SJSA1 (cell line): ENCODE results near the gene ILRUN. TPM values are rescaled to one million over a fixed set of nuclear protein-coding genes. Genes with fewer than 3 reads are reported as not detected.
"Not testable (repeated sequence)": the region's sequence is repeated elsewhere in the genome, so short reads cannot be mapped to it uniquely, and the experiment has no call there.

Source experiments
- DNase-seq, 2 experiments: peaks; one replicate each; pipeline ENCODE4 v3.0.0-alpha.2; 2015 to 2020; ENCODE audit warnings: low spot score in 2 of 2, low read depth in 1 of 2
- H3K27ac ChIP-seq: fragments of 250-450 bp; sonication (Bioruptor Pico); 2 replicates; pipeline ENCODE4 v1.5.1; 2020; ENCODE audit warnings: mild to moderate bottlenecking, moderate library complexity
- H3K27me3 ChIP-seq: fragments of 250-450 bp; sonication (Bioruptor Pico); replicated peaks from 2 replicates; pipeline ENCODE4 v1.5.1; 2020; ENCODE audit warnings: mild to moderate bottlenecking, moderate library complexity
- H3K36me3 ChIP-seq: fragments of 250-450 bp; sonication (Bioruptor Pico); 2 replicates; pipeline ENCODE4 v1.5.1; 2020; ENCODE audit warnings: mild to moderate bottlenecking
- H3K4me1 ChIP-seq: fragments of 250-450 bp; sonication (Bioruptor Pico); replicated peaks from 2 replicates; pipeline ENCODE4 v1.6.1; 2021; ENCODE audit warnings: mild to moderate bottlenecking
- H3K4me3 ChIP-seq: fragments of 250-450 bp; sonication (Bioruptor Pico); 2 replicates; pipeline ENCODE4 v1.5.1; 2020; ENCODE audit warnings: mild to moderate bottlenecking
- H3K9me3 ChIP-seq: fragments of 250-450 bp; sonication (Bioruptor Pico); replicated peaks from 2 replicates; pipeline ENCODE4 v1.5.1; 2020; ENCODE audit warnings: mild to moderate bottlenecking
- total RNA-seq: library from RNA; depleted of rRNA; stranded (reverse); fragments of >200 nt; shearing (Covaris generic); gene quantifications from 2 replicates; pipeline ENCODE4 v1.2.3, GENCODE V29; 2014

The ILRUN gene
- total RNA-seq, 1 experiment from 2014 or later: 47.8 TPM

DNA sequence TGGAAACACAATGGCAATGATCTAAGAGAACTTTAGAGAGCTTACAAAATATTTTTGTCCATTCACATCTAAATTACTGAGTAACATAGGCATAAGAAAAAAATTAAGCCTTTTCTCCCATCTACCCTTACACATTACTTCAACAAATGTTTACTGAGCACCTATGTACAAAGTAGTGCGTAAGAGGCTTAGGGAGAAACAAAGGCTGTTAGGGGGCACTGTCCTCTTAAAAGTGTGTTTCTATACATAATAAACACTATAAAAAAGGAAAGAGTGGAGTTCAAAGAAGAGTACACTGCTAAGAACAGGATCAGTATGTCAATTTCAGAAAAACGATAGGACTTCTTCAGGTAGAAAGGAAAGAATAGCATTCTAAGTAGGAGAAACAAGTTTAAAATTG lies 12.2 kb downstream of the ILRUN start:
- Histone ChIP-seq H3K36me3 (0 out of 2 replicates have a peak, but pooled peaks cover 3% of the 10 kb centered on the region), H3K27ac (no peak overlapping the region), H3K4me1 (peaks cover 9% of the 10 kb centered on the region), H3K4me3 (no peak overlapping the region), H3K9me3 (no peaks in the 10 kb centered on the region), H3K27me3 (no peaks in the 10 kb centered on the region)
- no peak for DNase-seq

DNA sequence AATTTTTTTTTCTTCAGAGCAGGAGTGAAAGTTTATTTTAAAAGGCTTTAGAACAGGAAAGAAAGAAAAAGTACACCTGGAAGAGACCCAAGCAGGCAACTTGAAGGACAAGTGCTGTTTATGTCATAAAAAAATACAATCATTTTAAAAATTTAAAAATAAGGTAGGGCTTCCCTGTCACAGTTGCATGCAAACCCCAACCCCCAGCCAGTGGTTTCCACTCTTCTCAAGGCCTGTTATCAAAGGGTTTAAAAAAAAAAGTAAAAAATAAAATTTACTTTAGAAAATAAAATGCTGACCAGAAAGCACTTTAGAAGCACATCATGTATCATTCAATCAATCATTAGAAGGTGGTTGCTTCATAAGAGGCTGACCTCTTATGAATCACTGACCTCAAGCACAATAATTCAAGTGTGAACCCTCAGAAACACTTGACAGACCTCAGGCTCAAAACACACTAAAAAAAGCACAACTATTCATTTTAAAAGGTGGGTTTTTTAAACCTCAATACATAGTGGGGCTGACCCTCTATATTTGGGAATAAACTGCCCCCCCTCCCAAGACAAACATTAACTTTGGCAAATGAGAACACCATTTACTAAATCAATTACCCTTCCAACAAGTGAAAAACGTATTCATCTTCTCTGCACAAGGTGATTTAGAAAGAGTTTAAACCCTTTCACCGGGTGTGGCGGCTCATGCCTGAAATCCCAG lies 15.6 kb downstream of the ILRUN start:
- no peaks in the 10 kb centered on the region for H3K27me3 ChIP-seq
- H3K9me3 ChIP-seq: no peaks in the 10 kb centered on the region
- H3K27ac ChIP-seq: no peak overlapping the region
- no peaks in the 10 kb centered on the region for H3K36me3 ChIP-seq
- H3K4me3 ChIP-seq: no peak overlapping the region
- H3K4me1 ChIP-seq: peaks cover 10% of the 10 kb centered on the region
- DNase-seq: no peak

DNA sequence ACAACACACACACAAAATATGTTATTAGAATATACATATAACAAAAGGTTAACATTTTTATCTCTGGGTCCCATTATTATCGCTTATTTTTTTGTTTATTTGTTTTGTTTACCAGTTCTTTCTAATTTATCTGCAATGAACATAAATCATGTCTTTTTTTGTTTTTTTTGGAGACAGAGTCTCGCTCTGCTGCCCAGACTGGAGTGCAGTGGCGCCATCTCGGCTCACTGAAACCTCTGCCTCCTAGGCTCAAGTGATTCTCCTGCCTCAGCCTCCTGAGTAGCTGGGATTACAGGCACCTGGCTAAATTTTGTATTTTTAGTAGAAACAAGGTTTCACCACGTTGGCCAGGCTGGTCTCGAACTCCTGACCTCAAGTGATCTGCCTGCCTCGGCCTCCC lies 16.3 kb downstream of the ILRUN start:
- H3K4me3 ChIP-seq, H3K36me3 ChIP-seq, H3K27ac ChIP-seq, H3K9me3 ChIP-seq, H3K27me3 ChIP-seq, DNase-seq: not testable (repeated sequence)
- peaks cover 10% of the 10 kb centered on the region for H3K4me1 ChIP-seq

DNA sequence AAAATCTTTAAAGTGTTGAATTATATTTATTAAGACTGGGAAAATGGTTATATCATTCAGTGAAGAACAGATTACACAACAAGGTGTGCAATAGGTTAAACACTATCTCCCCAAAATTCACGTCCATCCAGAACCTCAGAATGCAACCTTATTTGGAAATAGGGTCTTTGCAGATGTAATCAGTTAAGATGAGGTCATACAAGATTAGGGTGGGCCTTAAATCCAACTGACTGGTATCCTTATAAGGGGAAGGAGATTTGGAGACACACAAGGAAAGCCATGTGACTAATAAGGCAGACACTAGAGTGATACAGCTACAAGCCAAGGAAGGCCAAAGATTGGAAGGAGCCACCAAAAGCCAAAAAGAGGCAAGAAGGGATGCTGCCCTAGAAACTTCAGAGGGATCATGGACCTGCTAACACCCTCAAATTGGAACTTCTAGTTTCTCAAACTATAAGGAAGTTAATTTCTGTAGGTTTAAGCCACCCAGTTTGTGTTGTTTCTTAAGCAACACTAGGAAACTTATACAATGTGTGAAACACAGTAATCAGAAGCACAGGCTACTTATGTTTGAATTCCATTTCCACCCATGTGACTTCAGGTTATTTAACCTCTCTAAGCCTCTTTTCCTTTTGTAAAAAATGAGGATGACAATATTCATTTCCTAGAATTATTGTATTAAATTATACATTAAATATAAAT lies 16.9 kb downstream of the ILRUN start:
- H3K9me3 ChIP-seq: no peaks in the 10 kb centered on the region
- no peak overlapping the region for H3K4me3 ChIP-seq
- no peaks in the 10 kb centered on the region for H3K36me3 ChIP-seq
- H3K4me1 ChIP-seq: peaks cover 10% of the 10 kb centered on the region
- no peak overlapping the region for H3K27ac ChIP-seq
- no peak for DNase-seq
- no peaks in the 10 kb centered on the region for H3K27me3 ChIP-seq

DNA sequence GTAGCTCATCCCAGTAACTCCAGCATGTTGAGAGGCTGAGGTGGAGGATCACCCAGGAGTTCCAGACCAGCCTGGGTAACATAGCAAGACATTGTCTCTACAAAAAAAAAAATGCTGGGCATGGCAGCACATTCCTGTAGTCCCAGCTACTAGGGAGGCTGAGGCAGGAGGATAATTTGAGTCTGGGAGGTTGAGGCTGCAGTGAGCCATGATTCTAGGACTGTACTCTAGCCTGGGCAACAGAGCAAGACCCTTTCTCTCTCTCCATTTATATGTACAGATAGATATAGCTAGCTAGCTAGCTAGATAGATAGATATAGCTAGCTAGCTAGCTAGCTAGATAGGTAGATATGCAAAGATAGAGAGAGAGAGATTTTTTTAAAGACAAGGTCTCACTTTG lies 20.4 kb downstream of the ILRUN start:
- Histone ChIP-seq H3K27me3 (no peaks in the 10 kb centered on the region), H3K27ac (no peak overlapping the region), H3K36me3 (no peaks in the 10 kb centered on the region), H3K9me3 (no peaks in the 10 kb centered on the region), H3K4me1 (peaks cover 29% of the 10 kb centered on the region), H3K4me3 (no peak overlapping the region)
- DNase-seq: no peak

DNA sequence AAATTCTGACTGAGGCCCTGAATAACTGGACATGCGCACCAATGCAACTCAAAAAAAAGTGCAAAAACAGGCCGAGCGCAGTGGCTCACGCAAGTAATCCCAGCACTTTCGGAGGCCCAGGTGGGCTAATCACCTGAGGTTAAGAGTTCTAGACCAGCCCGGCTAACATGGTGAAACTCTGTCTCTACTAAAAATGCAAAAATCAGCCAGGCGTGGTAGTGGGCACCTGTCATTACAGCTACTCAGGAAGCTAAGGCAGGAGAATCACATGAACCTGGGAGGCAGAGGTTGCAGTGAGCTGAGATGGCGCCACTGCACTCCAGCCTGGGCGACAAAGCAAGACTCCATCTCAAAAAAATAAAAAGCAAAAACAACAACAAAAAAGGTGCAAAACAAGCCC lies 21.6 kb downstream of the ILRUN start:
- H3K4me3 ChIP-seq, H3K36me3 ChIP-seq, DNase-seq, H3K9me3 ChIP-seq, H3K27ac ChIP-seq, H3K27me3 ChIP-seq: not testable (repeated sequence)
- H3K4me1 ChIP-seq: peaks cover 27% of the 10 kb centered on the region

DNA sequence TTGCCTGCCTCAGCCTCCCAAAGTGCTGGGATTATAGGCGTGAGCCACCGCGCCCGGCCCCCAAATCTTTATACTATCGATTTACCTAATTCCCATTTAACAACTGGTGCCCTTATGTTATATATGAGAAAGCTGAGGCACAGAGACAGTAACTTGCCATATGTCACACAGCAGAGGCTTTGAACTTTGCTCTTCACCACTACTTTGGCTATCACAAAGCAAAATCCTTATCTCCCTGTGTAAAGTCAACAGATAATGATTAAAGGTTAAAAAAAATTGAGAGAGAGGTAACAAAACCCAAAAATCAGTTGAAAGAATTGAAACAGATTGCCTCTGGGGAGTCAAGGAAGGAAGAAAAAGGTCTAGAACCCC lies 22.3 kb downstream of the ILRUN start:
- Histone ChIP-seq H3K9me3 (no peaks in the 10 kb centered on the region), H3K4me3 (no peak overlapping the region), H3K36me3 (no peaks in the 10 kb centered on the region), H3K4me1 (peaks cover 20% of the 10 kb centered on the region), H3K27me3 (no peaks in the 10 kb centered on the region), H3K27ac (no peak overlapping the region)
- DNase-seq: no peak

DNA sequence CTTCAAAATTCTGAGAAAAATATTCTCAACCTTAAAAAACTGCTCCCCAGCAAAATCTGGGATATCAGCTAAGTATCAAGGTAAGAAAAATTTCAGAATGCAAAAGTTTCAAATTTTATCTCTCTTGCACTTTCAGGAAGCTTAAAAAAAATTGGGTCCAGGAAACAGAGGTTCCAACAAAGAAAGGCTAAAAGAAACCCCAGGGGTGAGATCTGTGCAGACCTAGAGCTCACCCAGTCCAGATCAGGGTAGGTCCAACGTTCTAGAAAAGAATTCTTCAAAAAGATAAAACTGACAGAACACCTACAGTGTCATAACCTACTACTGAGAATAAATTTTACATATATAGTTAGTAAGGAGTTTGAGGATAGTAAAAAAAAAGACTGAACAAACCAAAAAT lies 23.5 kb downstream of the ILRUN start:
- Histone ChIP-seq H3K9me3 (no peaks in the 10 kb centered on the region), H3K4me3 (no peak overlapping the region), H3K27ac (no peak overlapping the region), H3K27me3 (no peaks in the 10 kb centered on the region), H3K4me1 (peaks cover 20% of the 10 kb centered on the region), H3K36me3 (no peaks in the 10 kb centered on the region)
- no peak for DNase-seq

DNA sequence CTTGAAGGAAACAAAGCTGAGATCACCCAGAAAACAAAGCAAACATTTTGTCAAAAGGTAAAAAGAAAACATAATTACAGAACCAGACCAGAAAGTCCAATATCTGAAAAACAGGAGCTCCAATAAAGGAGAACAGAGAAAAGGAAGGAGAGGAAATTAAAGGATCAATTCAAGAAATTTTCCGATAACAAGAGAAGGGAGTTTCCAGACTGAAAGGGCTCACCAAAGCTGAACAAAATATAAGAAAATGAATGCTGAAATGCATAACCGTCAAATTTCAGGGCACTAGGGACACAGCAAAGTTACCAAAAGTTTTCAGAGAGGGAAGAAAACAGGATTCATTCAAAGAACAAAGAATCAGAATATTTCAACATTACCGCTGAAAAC lies 23.9 kb downstream of the ILRUN start:
- H3K4me3 ChIP-seq: no peak overlapping the region
- peaks cover 20% of the 10 kb centered on the region for H3K4me1 ChIP-seq
- H3K9me3 ChIP-seq: no peaks in the 10 kb centered on the region
- H3K27me3 ChIP-seq: no peaks in the 10 kb centered on the region
- H3K36me3 ChIP-seq: no peaks in the 10 kb centered on the region
- DNase-seq: no peak
- no peak overlapping the region for H3K27ac ChIP-seq

DNA sequence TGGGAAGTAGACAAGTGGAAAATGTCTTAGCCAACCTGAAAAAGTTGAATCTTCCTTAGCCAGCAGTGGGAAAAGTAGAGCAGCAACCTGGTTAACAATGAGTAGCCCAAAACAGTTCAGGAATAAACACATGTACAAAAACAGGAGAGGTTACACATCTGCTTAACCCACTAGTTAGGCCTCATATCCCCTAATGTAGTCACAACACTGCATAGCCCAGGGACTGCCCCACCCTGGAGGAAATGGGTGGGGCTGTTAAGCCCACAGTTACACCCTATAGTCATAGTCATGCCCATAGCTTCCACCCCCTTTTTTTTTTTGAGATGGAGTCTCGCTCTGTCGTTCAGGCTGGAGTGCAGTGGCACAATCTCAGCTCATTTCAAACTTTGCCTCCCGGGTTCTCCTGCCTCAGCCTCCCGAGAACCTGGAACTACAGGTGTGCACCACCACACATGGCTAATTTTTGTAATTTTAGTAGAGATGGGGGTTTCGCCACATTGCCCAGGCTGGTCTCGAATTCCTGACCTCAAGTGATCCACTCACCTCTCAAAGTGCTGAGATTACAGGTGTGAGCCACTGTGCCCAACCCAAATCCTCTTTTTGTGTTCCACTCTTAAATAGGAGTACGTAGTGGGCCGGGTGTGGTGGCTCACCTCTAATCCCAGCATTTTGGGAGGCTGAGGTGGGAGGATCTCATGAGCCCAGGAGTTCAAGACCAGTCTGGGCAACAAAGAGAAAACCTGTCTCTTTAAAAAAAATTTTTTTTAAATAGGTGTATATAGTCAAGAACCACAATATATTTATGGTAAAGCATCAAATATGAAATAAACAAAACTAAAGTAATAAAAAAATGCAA lies 24.5 kb downstream of the ILRUN start:
- Histone ChIP-seq H3K27me3 (no peaks in the 10 kb centered on the region), H3K27ac (no peak overlapping the region), H3K4me3 (no peak overlapping the region), H3K9me3 (no peaks in the 10 kb centered on the region), H3K36me3 (no peaks in the 10 kb centered on the region), H3K4me1 (peaks cover 20% of the 10 kb centered on the region)
- DNase-seq: no peak

DNA sequence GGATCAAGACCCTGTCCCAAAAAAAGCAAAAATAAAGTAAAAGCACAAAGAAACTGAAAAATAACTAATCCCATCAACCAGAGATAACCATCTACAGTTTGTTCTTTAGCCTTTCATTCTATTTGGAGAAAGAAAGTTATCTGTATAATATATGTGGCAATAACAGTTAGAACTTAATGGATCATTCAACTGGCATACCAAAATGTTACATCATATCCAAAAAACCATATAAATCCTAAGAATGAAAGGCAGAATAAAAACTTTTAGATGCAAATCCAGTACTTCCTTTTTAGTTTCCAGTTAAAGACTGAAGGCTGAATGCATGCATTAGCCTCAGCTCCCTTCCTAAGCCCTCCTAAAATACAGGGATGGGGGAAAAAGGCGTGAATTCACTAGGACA lies 25.2 kb downstream of the ILRUN start:
- no peak for DNase-seq
- Histone ChIP-seq H3K9me3 (no peaks in the 10 kb centered on the region), H3K4me3 (no peak overlapping the region), H3K27ac (no peak overlapping the region), H3K4me1 (peaks cover 20% of the 10 kb centered on the region), H3K36me3 (no peaks in the 10 kb centered on the region), H3K27me3 (no peaks in the 10 kb centered on the region)

DNA sequence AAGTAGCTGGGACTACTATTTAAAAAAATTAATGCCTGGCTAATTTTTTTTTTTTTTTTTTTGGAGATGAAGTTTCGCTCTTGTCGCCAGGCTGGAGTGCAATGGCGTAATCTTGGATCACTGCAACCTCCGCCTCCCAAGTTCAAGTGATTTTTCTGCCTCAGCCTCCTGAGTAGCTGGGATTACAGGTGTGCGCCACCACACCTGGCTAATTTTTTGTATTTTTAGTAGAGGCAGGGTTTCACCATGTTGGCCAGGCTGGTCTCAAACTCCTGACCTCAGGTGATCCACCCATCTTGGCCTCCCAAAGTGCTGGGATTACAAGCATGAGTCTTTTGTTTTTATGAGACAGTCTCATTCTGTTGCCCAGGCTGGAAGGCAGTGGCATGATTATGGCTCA lies 27.8 kb downstream of the ILRUN start:
- not testable (repeated sequence) for DNase-seq, H3K36me3 ChIP-seq
- peaks cover 23% of the 10 kb centered on the region for H3K4me1 ChIP-seq

DNA sequence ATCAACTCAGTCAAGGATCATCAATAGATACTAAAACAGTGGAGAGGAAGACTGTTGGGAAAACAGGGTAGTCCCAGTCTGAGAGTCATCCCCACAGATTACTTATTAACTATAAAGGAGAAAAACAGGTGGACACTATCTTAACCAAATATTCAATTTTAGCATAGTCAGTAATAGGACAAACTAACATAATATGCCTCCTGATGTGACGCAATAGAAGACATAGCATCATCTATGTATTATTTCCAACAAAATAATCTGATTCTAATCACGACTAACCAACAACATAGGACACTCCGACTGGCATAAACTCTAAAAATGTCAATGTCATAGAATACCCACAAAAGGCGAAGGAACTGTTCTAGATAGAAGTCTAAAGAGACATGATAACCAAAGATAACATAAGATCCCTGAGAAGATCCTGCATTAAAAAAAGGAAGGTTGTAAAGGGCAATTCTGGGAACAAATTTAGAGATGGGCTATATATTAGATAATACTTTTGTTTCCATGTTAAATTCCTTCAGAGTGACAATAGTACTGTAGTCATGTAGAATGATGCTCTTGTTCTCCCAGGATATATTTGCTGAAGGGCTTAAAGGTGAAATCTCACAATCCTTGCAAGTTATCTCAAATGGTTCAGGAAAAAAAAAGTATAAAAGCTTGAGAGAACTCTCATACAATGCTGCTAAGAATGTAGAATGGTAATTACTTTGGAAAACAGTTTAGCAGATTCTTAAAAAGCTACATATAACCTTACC lies 28.9 kb downstream of the ILRUN start:
- Histone ChIP-seq H3K4me1 (peaks cover 19% of the 10 kb centered on the region), H3K27me3 (no peaks in the 10 kb centered on the region), H3K27ac (no peak overlapping the region), H3K9me3 (no peaks in the 10 kb centered on the region), H3K4me3 (no peak overlapping the region), H3K36me3 (no peaks in the 10 kb centered on the region)
- DNase-seq: no peak

More for the DNA sequence above, 27.8 kb downstream of the ILRUN start:
- not testable (repeated sequence) for H3K27me3 ChIP-seq, H3K27ac ChIP-seq, H3K9me3 ChIP-seq, H3K4me3 ChIP-seq
